SH-SY5Y (cell line): ENCODE results near the gene HSP90AB1.

Source experiments
- GATA2 ChIP-seq: IDR thresholded peaks from 2 replicates; pipeline ENCODE4 v1.6.1; 2011; ENCODE audit warnings: mild to moderate bottlenecking, low read depth, low read length
- GATA3 ChIP-seq: IDR thresholded peaks from 2 replicates; pipeline ENCODE4 v1.6.1; 2011; ENCODE audit warnings: low read depth, mild to moderate bottlenecking, low read length, moderate library complexity

Gene HSP90AB1

GRCh38 chr6:44219053-44219814, 27.7 kb upstream of the HSP90AB1 start:
- no peak for TF ChIP-seq GATA3
- no peak for TF ChIP-seq GATA2

GRCh38 chr6:44219815-44220784, 26.8 kb upstream of the HSP90AB1 start:
- TF ChIP-seq GATA3: no peak
- no peak for TF ChIP-seq GATA2

- TF ChIP-seq GATA3 (no peak), GATA2 (no peak)
Measured at GRCh38 chr6:44220913-44221290, 26.0 kb upstream of the HSP90AB1 start.

- TF ChIP-seq GATA2: no peak
- TF ChIP-seq GATA3: no peak
Measured at GRCh38 chr6:44221291-44221960, 25.5 kb upstream of the HSP90AB1 start.

GRCh38 chr6:44221961-44222335, 25.0 kb upstream of the HSP90AB1 start:
- no peak for TF ChIP-seq GATA2
- no peak for TF ChIP-seq GATA3

GRCh38 chr6:44222486-44223318, 24.2 kb upstream of the HSP90AB1 start:
- no peak for TF ChIP-seq GATA2
- no peak for TF ChIP-seq GATA3

GRCh38 chr6:44223319-44224028, 23.4 kb upstream of the HSP90AB1 start, which contains the start of gene SLC29A1:
Gene SLC29A1 (plus strand): TSS chr6:44223595. CDS start chr6:44227314, 3,719 bp downstream.
- no peak for TF ChIP-seq GATA3
- no peak for TF ChIP-seq GATA2

GRCh38 chr6:44224029-44224964, 22.6 kb upstream of the HSP90AB1 start:
- TF ChIP-seq GATA2 (peak; percentile 72), GATA3 (no peak)

- TF ChIP-seq GATA2 (no peak), GATA3 (no peak)
Measured at GRCh38 chr6:44224965-44225305, 22.0 kb upstream of the HSP90AB1 start.

GRCh38 chr6:44225579-44226325, 21.1 kb upstream of the HSP90AB1 start:
- no peak for TF ChIP-seq GATA3
- TF ChIP-seq GATA2: no peak
